Smooth muscle cell (in vitro differentiated cells): Measurements from ENCODE around the gene TSPAN18. TPM values are rescaled to one million over a fixed set of nuclear protein-coding genes. Genes with fewer than 3 reads are reported as not detected.

Experiments used
- DNase-seq: peaks from one replicate; lab custom pipeline; 2025; ENCODE audit not compliant: unreplicated experiment; lab: John Stamatoyannopoulos, UW
- H2AFZ ChIP-seq: fragments of 200-600 bp; sonication (generic); 2 replicates; pipeline ENCODE4 v1.6.0; 2016; ENCODE audit warnings: antibody characterized with exemption, low read depth, mild to moderate bottlenecking
- H3F3A ChIP-seq: fragments of 200-600 bp; sonication (generic); 2 replicates; pipeline ENCODE4 v1.6.0; 2017; ENCODE audit warnings: antibody characterized with exemption, low read depth
- H3K27ac ChIP-seq: fragments of 200-600 bp; sonication (generic); 2 replicates; pipeline ENCODE4 v1.5.1; 2016; ENCODE audit warnings: low read depth, mild to moderate bottlenecking
- H3K27me3 ChIP-seq: fragments of 200-600 bp; sonication (generic); 2 replicates; pipeline ENCODE4 v1.6.1; 2016; ENCODE audit warnings: low read depth, mild to moderate bottlenecking
- H3K36me3 ChIP-seq: fragments of 200-600 bp; sonication (generic); 2 replicates; pipeline ENCODE4 v1.5.1; 2016; ENCODE audit warnings: low read depth
- H3K4me1 ChIP-seq: fragments of 200-600 bp; sonication (generic); 2 replicates; pipeline ENCODE4 v1.5.1; 2016; ENCODE audit warnings: low read depth
- H3K4me2 ChIP-seq: fragments of 200-600 bp; sonication (generic); 2 replicates; pipeline ENCODE4 v1.6.0; 2016; ENCODE audit warnings: mild to moderate bottlenecking
- H3K4me3 ChIP-seq: fragments of 200-600 bp; sonication (generic); 2 replicates; pipeline ENCODE4 v1.5.1; 2016; ENCODE audit warnings: mild to moderate bottlenecking
- H3K79me2 ChIP-seq: fragments of 200-600 bp; sonication (generic); 2 replicates; pipeline ENCODE4 v1.6.0; 2016; ENCODE audit warnings: low read depth, mild to moderate bottlenecking
- H3K9ac ChIP-seq: fragments of 200-600 bp; sonication (generic); 2 replicates; pipeline ENCODE4 v1.6.0; 2016; ENCODE audit warnings: low read depth
- H3K9me3 ChIP-seq: fragments of 200-600 bp; sonication (generic); replicated peaks from 2 replicates; pipeline ENCODE4 v1.5.1; 2016; ENCODE audit warnings: low read depth
- H4K20me1 ChIP-seq: fragments of 200-600 bp; sonication (generic); 2 replicates; pipeline ENCODE4 v1.6.0; 2016; ENCODE audit warnings: low read depth
- CTCF ChIP-seq: fragments of 200-600 bp; sonication (generic); IDR thresholded peaks from 2 replicates; pipeline ENCODE4 v1.5.1; 2017; ENCODE audit warnings: borderline replicate concordance, mild to moderate bottlenecking, antibody characterized with exemption; ENCODE audit not compliant: insufficient read depth, poor library complexity, severe bottlenecking
- WGBS: methylation state at CpG from one replicate; pipeline ENCODE4 v1.1.7; 2016; ENCODE audit warnings: low lambda C conversion rate; 5-methylcytosine and 5-hydroxymethylcytosine counted together
- polyA plus RNA-seq: library from polyadenylated mRNA; unstranded; fragments of >200 nt; fragmentation: Nextera tagmentation; extraction: Ambion mirVana; gene quantifications from 2 replicates; pipeline ENCODE4 v1.2.1, GENCODE V29; 2016
- total RNA-seq: library from RNA; depleted of rRNA; stranded (reverse); fragments of >200 nt; gene quantifications from 2 replicates; pipeline ENCODE4 v1.2.3, GENCODE V29; 2014

The TSPAN18 gene
- total and polyA plus RNA-seq, 2 experiments from 2014 or later, result 3.4 to 15.3 TPM

- Histone ChIP-seq H3K79me2 (no peaks in the 10 kb centered on the region), H3K4me1 (peaks cover 28% of the 10 kb centered on the region), H3K9ac (no peak overlapping the region), H3K27ac (no peak overlapping the region), H3K9me3 (no peaks in the 10 kb centered on the region), H3F3A (no peaks in the 10 kb centered on the region), H3K4me3 (no peak overlapping the region), H2AFZ (no peak overlapping the region), H3K4me2 (no peak overlapping the region), H3K36me3 (no peaks in the 10 kb centered on the region), H3K27me3 (no peaks in the 10 kb centered on the region), H4K20me1 (peaks cover 98% of the 10 kb centered on the region)
- 91% methylated on average over 9 of the region's 10 CpGs for WGBS
- TF ChIP-seq CTCF, result no peak
- no peak for DNase-seq
These were observed 215.5 kb downstream of the TSPAN18 start for GRCh38 chr11:44942029-44942955.

- no peaks in the 10 kb centered on the region for H3F3A ChIP-seq
- no peaks in the 10 kb centered on the region for H3K27me3 ChIP-seq
- no peak for DNase-seq
- no peak overlapping the region for H3K27ac ChIP-seq
- no peaks in the 10 kb centered on the region for H3K36me3 ChIP-seq
- H3K4me2 ChIP-seq, result no peak overlapping the region
- WGBS, result 81% methylated on average over 7 of the region's 7 CpGs
- no peaks in the 10 kb centered on the region for H3K9me3 ChIP-seq
- no peak overlapping the region for H3K4me3 ChIP-seq
- TF ChIP-seq CTCF, result no peak
- H4K20me1 ChIP-seq, result peaks cover 98% of the 10 kb centered on the region
- no peaks in the 10 kb centered on the region for H3K79me2 ChIP-seq
- H3K9ac ChIP-seq, result no peak overlapping the region
- no peak overlapping the region for H2AFZ ChIP-seq
- H3K4me1 ChIP-seq, result peaks cover 28% of the 10 kb centered on the region
These were observed 216.4 kb downstream of the TSPAN18 start for GRCh38 chr11:44943118-44943517.

- H3K9me3 ChIP-seq, result no peaks in the 10 kb centered on the region
- no peaks in the 10 kb centered on the region for H3F3A ChIP-seq
- H3K4me1 ChIP-seq, result peaks cover 30% of the 10 kb centered on the region
- H2AFZ ChIP-seq, result no peak overlapping the region
- DNase-seq, result no peak
- no peak overlapping the region for H3K9ac ChIP-seq
- no peaks in the 10 kb centered on the region for H3K36me3 ChIP-seq
- no peak overlapping the region for H3K4me3 ChIP-seq
- no peaks in the 10 kb centered on the region for H3K27me3 ChIP-seq
- no peaks in the 10 kb centered on the region for H3K79me2 ChIP-seq
- H3K27ac ChIP-seq, result no peak overlapping the region
- peaks cover 98% of the 10 kb centered on the region for H4K20me1 ChIP-seq
- no peak for TF ChIP-seq CTCF
- no peak overlapping the region for H3K4me2 ChIP-seq
- 80% methylated on average over 7 of the region's 7 CpGs for WGBS
These were observed 216.9 kb downstream of the TSPAN18 start for GRCh38 chr11:44943696-44944095.
